H1 (cell line): ENCODE measurements around the gene KBTBD13. TPM values are rescaled to one million over a fixed set of nuclear protein-coding genes. Genes with fewer than 3 reads are reported as not detected.

Source experiments
- HDAC2 ChIP-seq, 2 experiments: fragments of 300-600 bp in 1 of 2; sonication (generic) in 1 of 2; IDR thresholded peaks; 2 replicates each; pipeline ENCODE4 v1.6.1; 2011 to 2012; ENCODE audit warnings: low read depth in 2 of 2, low read length in 2 of 2, mild to moderate bottlenecking in 2 of 2, moderate library complexity in 2 of 2, borderline replicate concordance in 1 of 2, inconsistent platforms in 1 of 2
- HDAC6 ChIP-seq: IDR thresholded peaks from one replicate; pipeline ENCODE4 v1.7.1; 2012; ENCODE audit warnings: low read depth, mild to moderate bottlenecking, inconsistent platforms, low read length, moderate library complexity
- polyA plus RNA-seq, 7 experiments: library from polyadenylated mRNA; depleted of rRNA in 3 of 7; stranded (reverse) in 5 of 7; unstranded in 2 of 7; fragments of >200 nt in 5 of 7; fragments of 200-250 nt in 2 of 7; gene quantifications; 1 replicate in 5 of 7; 2 replicates in 1 of 7; 4 replicates in 1 of 7; pipeline versions ENCODE4 v1.2.1 to v1.2.3, GENCODE V29; 2011 to 2013; ENCODE audit warnings: missing spikeins in 2 of 7, mixed read lengths in 2 of 7
- total RNA-seq: library from RNA; stranded (reverse); fragmentation: NEBNext Ultra II Directional; extraction: Animal tissue kit (Norgen Biotek cat#: 25700); gene quantifications from 2 replicates; pipeline ENCODE4 v1.2.1, GENCODE V29; 2021
- TF ChIP-seq, protein P1 (sequence below), 3 experiments: IDR thresholded peaks; 1 replicate in 2 of 3; 2 replicates in 1 of 3; pipeline versions ENCODE4 v1.5.1 to v1.6.1; 2011; ENCODE audit warnings: low read length in 3 of 3, mild to moderate bottlenecking in 3 of 3, inconsistent platforms in 2 of 3, low read depth in 1 of 3, moderate library complexity in 1 of 3; ENCODE audit not compliant: insufficient read depth in 1 of 3; ENCODE audit errors: control extremely low read depth in 1 of 3

The KBTBD13 gene
- total and polyA plus RNA-seq, 2 of the 8 experiments (the other 6 are each of a cell fraction or from before 2014, with no cell fraction given), result not detected

DNA sequence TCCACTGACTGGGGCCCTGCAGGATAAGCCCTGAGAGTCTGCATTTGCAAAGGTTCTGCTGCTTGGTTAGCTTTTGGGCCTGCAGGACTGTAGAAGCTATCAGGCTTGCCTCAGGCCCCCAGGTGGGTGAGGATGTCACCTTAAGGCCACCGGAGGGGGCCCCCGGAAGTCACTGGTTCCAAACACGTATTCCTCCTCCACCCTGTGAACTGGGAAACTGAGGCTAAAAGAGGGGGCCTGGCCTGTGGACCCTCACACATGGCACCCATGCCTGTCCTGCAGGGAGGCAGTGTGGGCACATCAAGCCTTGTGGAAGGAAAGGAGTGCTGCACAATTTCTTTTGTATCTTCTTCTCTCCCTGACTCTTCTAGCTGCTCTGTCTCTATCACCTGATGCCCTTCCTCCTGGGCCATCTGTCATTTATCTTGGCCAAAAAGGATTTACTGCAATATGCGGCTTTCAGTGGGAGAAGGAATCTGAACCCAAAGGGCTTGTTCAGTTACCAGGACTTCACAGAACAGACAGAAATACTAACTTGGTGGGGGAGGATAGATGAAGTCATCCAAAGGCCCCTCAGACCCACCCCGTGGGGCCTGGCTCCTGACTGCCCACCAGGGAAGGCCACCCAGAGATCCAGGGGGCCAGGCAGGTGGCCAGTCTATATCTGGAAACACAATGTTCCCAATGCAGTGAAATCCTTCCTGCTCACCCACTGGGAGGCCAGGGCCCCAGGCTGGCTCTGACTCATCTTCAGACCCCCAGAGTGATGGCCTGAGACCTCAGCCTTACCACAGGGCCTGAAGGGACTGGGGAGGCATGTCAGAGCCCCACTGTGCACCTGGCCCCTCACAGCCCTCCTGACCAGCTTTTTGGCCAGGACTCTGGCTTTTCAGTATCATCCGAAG lies 20.2 kb downstream of the KBTBD13 start (continued):
- TF ChIP-seq, protein P1, sequence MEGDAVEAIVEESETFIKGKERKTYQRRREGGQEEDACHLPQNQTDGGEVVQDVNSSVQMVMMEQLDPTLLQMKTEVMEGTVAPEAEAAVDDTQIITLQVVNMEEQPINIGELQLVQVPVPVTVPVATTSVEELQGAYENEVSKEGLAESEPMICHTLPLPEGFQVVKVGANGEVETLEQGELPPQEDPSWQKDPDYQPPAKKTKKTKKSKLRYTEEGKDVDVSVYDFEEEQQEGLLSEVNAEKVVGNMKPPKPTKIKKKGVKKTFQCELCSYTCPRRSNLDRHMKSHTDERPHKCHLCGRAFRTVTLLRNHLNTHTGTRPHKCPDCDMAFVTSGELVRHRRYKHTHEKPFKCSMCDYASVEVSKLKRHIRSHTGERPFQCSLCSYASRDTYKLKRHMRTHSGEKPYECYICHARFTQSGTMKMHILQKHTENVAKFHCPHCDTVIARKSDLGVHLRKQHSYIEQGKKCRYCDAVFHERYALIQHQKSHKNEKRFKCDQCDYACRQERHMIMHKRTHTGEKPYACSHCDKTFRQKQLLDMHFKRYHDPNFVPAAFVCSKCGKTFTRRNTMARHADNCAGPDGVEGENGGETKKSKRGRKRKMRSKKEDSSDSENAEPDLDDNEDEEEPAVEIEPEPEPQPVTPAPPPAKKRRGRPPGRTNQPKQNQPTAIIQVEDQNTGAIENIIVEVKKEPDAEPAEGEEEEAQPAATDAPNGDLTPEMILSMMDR (IDR thresholded peaks at IDR 0.05; ENCODE audit: control extremely low read depth in 1 of 3, insufficient read depth in 1 of 3, low read depth in 1 of 3, low read length in 3 of 3), result no peak
- TF ChIP-seq HDAC6 (no peak), HDAC2 (IDR thresholded peaks at IDR 0.05; ENCODE audit: borderline replicate concordance in 1 of 2, low read depth in 2 of 2, low read length in 2 of 2) (no peak)
